ENCODE measurements around the gene TMEM238. TPM values are rescaled to one million over a fixed set of nuclear protein-coding genes. Genes with fewer than 3 reads are reported as not detected.

Gene TMEM238
- total and polyA plus RNA-seq, 9 donors = 0.14 to 0.49 (median 0.26) TPM

- Histone ChIP-seq H3K36me3 (ENCODE audit: control insufficient read depth, insufficient read depth, low read length) (no peaks in the 10 kb centered on the region), H3K4me1 (ENCODE audit: control insufficient read depth, insufficient read depth, low read length) (peaks cover 30% of the 10 kb centered on the region), H3K27ac (ENCODE audit: low read length) (no peak overlapping the region), H3K9me3 (replicated peaks; ENCODE audit: control insufficient read depth, low read depth, low read length) (no peaks in the 10 kb centered on the region), H3K4me3 (ENCODE audit: low read length) (no peak overlapping the region), H3K27me3 (ENCODE audit: control insufficient read depth, insufficient read depth, low read length) (peaks cover 64% of the 10 kb centered on the region)
- DNase-seq = peak; percentile 63
- WGBS (ENCODE audit: insufficient coverage) = 5% methylated on average over 38 of the region's 54 CpGs
Measured at GRCh38 chr19:55368701-55369563, 15.2 kb downstream of the TMEM238 start.

DNA sequence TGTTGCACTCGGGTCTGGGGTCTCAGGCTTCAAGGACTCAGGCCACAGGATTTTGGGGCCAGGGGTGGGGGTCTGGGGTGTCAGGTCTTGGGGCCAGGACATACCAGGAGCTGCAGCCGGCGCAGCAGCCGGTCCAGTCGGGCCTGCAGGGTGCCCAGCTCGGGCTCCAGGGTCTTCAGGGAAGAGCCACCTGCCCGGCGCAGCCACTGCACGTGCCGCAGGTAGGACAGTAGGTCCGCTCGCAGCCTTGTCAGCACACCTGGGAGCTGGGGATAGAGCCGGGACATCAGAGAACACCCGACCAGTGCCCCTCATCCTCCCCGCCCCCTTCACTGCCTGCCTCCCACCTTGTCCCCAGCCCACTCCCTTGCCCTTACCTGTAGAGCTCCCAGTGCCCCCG is 16.0 kb downstream of the TMEM238 start:
- no peaks in the 10 kb centered on the region for H3K36me3 ChIP-seq (ENCODE audit: control insufficient read depth, insufficient read depth, low read length)
- 78% methylated on average over 16 of the region's 16 CpGs for WGBS (ENCODE audit: insufficient coverage)
- no peak overlapping the region for H3K27ac ChIP-seq (ENCODE audit: low read length)
- DNase-seq = no peak
- no peaks in the 10 kb centered on the region for H3K9me3 ChIP-seq (replicated peaks; ENCODE audit: control insufficient read depth, low read depth, low read length)
- peaks cover 26% of the 10 kb centered on the region for H3K4me1 ChIP-seq (ENCODE audit: control insufficient read depth, insufficient read depth, low read length)
- peaks cover 59% of the 10 kb centered on the region for H3K27me3 ChIP-seq (ENCODE audit: control insufficient read depth, insufficient read depth, low read length)
- no peak overlapping the region for H3K4me3 ChIP-seq (ENCODE audit: low read length)

DNA sequence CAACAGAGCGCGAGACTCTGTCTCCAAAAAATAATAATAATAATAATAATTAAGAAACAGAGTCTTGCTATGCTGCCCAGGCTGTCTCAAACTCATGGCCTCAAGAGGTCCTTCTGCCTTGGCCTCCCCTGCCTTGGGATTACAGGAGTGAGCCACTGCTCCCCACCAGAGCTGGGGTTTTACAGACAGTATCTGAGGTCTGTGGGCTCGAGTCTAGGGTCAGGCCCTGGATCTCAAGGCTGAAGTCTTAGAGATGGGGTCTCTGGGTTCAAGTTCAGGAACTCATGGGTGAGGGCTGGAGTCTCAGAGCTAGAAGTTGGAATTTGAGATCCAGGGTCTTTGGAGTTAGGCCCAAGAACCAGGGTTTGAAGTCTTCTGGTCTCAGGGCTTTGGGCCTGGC is 17.3 kb downstream of the TMEM238 start:
- Histone ChIP-seq H3K4me3 (ENCODE audit: low read length) (no peak overlapping the region), H3K4me1 (ENCODE audit: control insufficient read depth, insufficient read depth, low read length) (peaks cover 22% of the 10 kb centered on the region), H3K27me3 (ENCODE audit: control insufficient read depth, insufficient read depth, low read length) (peaks cover 45% of the 10 kb centered on the region), H3K36me3 (ENCODE audit: control insufficient read depth, insufficient read depth, low read length) (no peaks in the 10 kb centered on the region), H3K27ac (ENCODE audit: low read length) (no peak overlapping the region), H3K9me3 (replicated peaks; ENCODE audit: control insufficient read depth, low read depth, low read length) (no peaks in the 10 kb centered on the region)
- no CpG with 5 or more reads among the region's 3 CpGs for WGBS (ENCODE audit: insufficient coverage)
- no peak for DNase-seq

GRCh38 chr19:55365964-55366363 is 18.1 kb downstream of the TMEM238 start:
- no peaks in the 10 kb centered on the region for H3K36me3 ChIP-seq (ENCODE audit: control insufficient read depth, insufficient read depth, low read length)
- 62% methylated on average over 19 of the region's 19 CpGs for WGBS (ENCODE audit: insufficient coverage)
- peaks cover 22% of the 10 kb centered on the region for H3K4me1 ChIP-seq (ENCODE audit: control insufficient read depth, insufficient read depth, low read length)
- no peaks in the 10 kb centered on the region for H3K9me3 ChIP-seq (replicated peaks; ENCODE audit: control insufficient read depth, low read depth, low read length)
- H3K27me3 ChIP-seq (ENCODE audit: control insufficient read depth, insufficient read depth, low read length) = peaks cover 37% of the 10 kb centered on the region
- no peak overlapping the region for H3K27ac ChIP-seq (ENCODE audit: low read length)
- no peak overlapping the region for H3K4me3 ChIP-seq (ENCODE audit: low read length)
- no peak for DNase-seq

GRCh38 chr19:55365245-55365644 is 18.8 kb downstream of the TMEM238 start:
- H3K27ac ChIP-seq (ENCODE audit: low read length) = no peak overlapping the region
- WGBS (ENCODE audit: insufficient coverage) = 79% methylated on average over 7 of the region's 8 CpGs
- no peaks in the 10 kb centered on the region for H3K9me3 ChIP-seq (replicated peaks; ENCODE audit: control insufficient read depth, low read depth, low read length)
- no peak for DNase-seq
- no peaks in the 10 kb centered on the region for H3K36me3 ChIP-seq (ENCODE audit: control insufficient read depth, insufficient read depth, low read length)
- no peak overlapping the region for H3K4me3 ChIP-seq (ENCODE audit: low read length)
- peaks cover 18% of the 10 kb centered on the region for H3K4me1 ChIP-seq (ENCODE audit: control insufficient read depth, insufficient read depth, low read length)
- H3K27me3 ChIP-seq (ENCODE audit: control insufficient read depth, insufficient read depth, low read length) = peaks cover 31% of the 10 kb centered on the region

DNA sequence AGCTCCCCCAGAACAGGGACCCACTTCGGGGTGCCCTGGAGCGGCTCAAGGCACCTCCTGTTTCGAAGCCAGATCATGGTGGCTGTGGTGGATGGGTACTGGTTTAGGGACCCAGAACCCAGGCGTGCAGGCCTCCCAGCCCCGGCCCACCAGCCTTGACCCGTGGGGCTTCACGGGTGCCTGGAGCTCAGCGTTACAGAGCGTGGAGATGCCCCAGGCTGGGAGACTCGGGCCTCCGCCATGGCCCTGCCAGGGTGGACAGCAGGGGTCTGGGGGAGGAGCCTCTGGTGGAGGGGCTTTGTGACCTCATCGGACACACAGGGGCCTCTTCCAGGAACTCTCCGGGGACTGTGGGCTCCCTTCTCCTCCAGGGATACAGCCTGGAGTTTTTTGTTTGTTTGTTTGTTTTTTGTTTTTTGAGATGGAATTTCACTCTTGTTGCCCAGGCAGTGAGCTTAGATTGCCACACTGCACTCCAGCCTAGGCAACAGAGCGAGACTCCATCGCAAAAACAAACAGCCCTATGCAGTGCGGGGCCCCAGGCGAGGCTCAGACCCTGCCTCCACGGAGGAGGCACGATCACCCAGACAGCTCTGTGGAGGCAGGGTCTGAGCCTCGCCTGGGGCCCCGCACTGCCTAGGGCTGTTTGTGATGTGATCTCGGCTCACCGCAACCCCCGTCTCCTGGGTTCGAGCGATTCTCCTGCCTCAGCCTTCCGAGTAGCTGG is 20.9 kb downstream of the TMEM238 start, which contains the start of gene GARIN5B:
GARIN5B (minus strand) TSS at position 271 of the 727 bp plus-strand sequence; CDS start at position 77, 194 bp downstream.
- no peak for DNase-seq
- peaks cover under 1% of the 10 kb centered on the region for H3K4me1 ChIP-seq (ENCODE audit: control insufficient read depth, insufficient read depth, low read length)
- no peak within 1 kb of the TSS for H3K4me3 ChIP-seq (ENCODE audit: low read length)
- no peak within 1 kb of the TSS for H3K27ac ChIP-seq (ENCODE audit: low read length)
- H3K36me3 ChIP-seq (ENCODE audit: control insufficient read depth, insufficient read depth, low read length) = no peaks in the 10 kb centered on the region
- no peaks in the 10 kb centered on the region for H3K9me3 ChIP-seq (replicated peaks; ENCODE audit: control insufficient read depth, low read depth, low read length)
- 70% methylated on average over 20 of the region's 27 CpGs for WGBS (ENCODE audit: insufficient coverage)
- H3K27me3 ChIP-seq (ENCODE audit: control insufficient read depth, insufficient read depth, low read length) = peaks cover 15% of the 10 kb centered on the region

GRCh38 chr19:55362174-55362989 is 21.7 kb downstream of the TMEM238 start:
- Histone ChIP-seq H3K27me3 (ENCODE audit: control insufficient read depth, insufficient read depth, low read length) (peaks cover 14% of the 10 kb centered on the region), H3K4me3 (ENCODE audit: low read length) (no peak overlapping the region), H3K4me1 (ENCODE audit: control insufficient read depth, insufficient read depth, low read length) (no peaks in the 10 kb centered on the region), H3K27ac (ENCODE audit: low read length) (no peak overlapping the region), H3K36me3 (ENCODE audit: control insufficient read depth, insufficient read depth, low read length) (no peaks in the 10 kb centered on the region), H3K9me3 (replicated peaks; ENCODE audit: control insufficient read depth, low read depth, low read length) (no peaks in the 10 kb centered on the region)
- no peak for DNase-seq
- 66% methylated on average over 28 of the region's 38 CpGs for WGBS (ENCODE audit: insufficient coverage)

GRCh38 chr19:55360902-55361301 is 23.2 kb downstream of the TMEM238 start:
- Histone ChIP-seq H3K9me3 (replicated peaks; ENCODE audit: control insufficient read depth, low read depth, low read length) (no peaks in the 10 kb centered on the region), H3K36me3 (ENCODE audit: control insufficient read depth, insufficient read depth, low read length) (no peaks in the 10 kb centered on the region), H3K4me1 (ENCODE audit: control insufficient read depth, insufficient read depth, low read length) (no peaks in the 10 kb centered on the region), H3K27me3 (ENCODE audit: control insufficient read depth, insufficient read depth, low read length) (peaks cover 24% of the 10 kb centered on the region), H3K4me3 (ENCODE audit: low read length) (no peak overlapping the region), H3K27ac (ENCODE audit: low read length) (no peak overlapping the region)
- WGBS (ENCODE audit: insufficient coverage) = 82% methylated on average over 13 of the region's 16 CpGs
- DNase-seq = no peak

- Histone ChIP-seq H3K4me1 (ENCODE audit: control insufficient read depth, insufficient read depth, low read length) (peaks cover 4% of the 10 kb centered on the region), H3K4me3 (ENCODE audit: low read length) (no peak overlapping the region), H3K9me3 (replicated peaks; ENCODE audit: control insufficient read depth, low read depth, low read length) (no peaks in the 10 kb centered on the region), H3K27me3 (ENCODE audit: control insufficient read depth, insufficient read depth, low read length) (peaks cover 41% of the 10 kb centered on the region), H3K36me3 (ENCODE audit: control insufficient read depth, insufficient read depth, low read length) (no peaks in the 10 kb centered on the region), H3K27ac (ENCODE audit: low read length) (no peak overlapping the region)
- WGBS (ENCODE audit: insufficient coverage) = 68% methylated on average over 26 of the region's 32 CpGs
- DNase-seq = no peak
Measured at GRCh38 chr19:55358943-55359908, 24.9 kb downstream of the TMEM238 start.

All from muscle of leg (tissue), 11 donors.